PFSK-1 (cell line): Measurements from ENCODE around the gene SYNE2.

Source experiments
- FOXP2 ChIP-seq: optimal IDR thresholded peaks from 2 replicates; pipeline ENCODE3; 2011; ENCODE audit warnings: borderline replicate concordance, control low read depth, inconsistent platforms; ENCODE audit not compliant: insufficient read depth; ENCODE audit errors: extremely low read length, extremely low read depth
- POLR2AphosphoS5 ChIP-seq: IDR thresholded peaks from 2 replicates; pipeline ENCODE4 v1.6.1; 2012; ENCODE audit warnings: low read depth, mild to moderate bottlenecking, control low read depth, low read length, moderate library complexity
- SIN3A ChIP-seq: IDR thresholded peaks from 2 replicates; pipeline ENCODE4 v1.6.1; 2012; ENCODE audit warnings: mild to moderate bottlenecking, low read length, moderate library complexity, borderline replicate concordance; ENCODE audit not compliant: insufficient read depth
- TAF1 ChIP-seq: IDR thresholded peaks from 2 replicates; pipeline ENCODE4 v1.6.1; 2012; ENCODE audit warnings: low read length, control low read depth, borderline replicate concordance; ENCODE audit not compliant: insufficient read depth
- TF ChIP-seq, protein P1 (sequence below), 2 experiments: IDR thresholded peaks; 2 replicates each; pipeline versions ENCODE4 v1.6.1 to v1.8.0; 2011 to 2012; ENCODE audit warnings: low read depth in 2 of 2, low read length in 2 of 2, control low read depth in 1 of 2, inconsistent platforms in 1 of 2, mild to moderate bottlenecking in 1 of 2, moderate library complexity in 1 of 2; ENCODE audit not compliant: insufficient read depth in 1 of 2

Gene SYNE2

DNA sequence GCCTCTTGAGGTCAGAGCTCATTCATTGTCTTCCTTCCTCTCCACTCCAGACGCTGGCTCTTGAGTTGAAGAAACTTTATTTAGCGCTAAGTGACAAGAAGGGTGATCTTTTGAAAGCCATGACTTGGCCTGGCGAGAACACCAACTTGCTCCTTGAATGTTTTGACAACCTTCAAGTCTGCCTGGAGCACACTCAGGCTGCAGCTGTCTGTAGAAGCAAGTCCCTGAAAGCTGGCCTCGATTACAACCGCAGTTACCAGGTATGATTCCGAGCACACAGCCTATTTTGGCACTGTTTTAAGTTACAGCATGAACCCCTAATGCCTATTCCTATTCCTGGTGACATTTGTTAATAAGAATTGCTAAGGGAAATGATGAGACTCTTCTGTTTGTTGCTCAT is 273.7 kb downstream of the SYNE2 start:
- no peak for TF ChIP-seq SIN3A
- no peak for TF ChIP-seq FOXP2
- no peak for TF ChIP-seq POLR2AphosphoS5
- TF ChIP-seq, protein P1, sequence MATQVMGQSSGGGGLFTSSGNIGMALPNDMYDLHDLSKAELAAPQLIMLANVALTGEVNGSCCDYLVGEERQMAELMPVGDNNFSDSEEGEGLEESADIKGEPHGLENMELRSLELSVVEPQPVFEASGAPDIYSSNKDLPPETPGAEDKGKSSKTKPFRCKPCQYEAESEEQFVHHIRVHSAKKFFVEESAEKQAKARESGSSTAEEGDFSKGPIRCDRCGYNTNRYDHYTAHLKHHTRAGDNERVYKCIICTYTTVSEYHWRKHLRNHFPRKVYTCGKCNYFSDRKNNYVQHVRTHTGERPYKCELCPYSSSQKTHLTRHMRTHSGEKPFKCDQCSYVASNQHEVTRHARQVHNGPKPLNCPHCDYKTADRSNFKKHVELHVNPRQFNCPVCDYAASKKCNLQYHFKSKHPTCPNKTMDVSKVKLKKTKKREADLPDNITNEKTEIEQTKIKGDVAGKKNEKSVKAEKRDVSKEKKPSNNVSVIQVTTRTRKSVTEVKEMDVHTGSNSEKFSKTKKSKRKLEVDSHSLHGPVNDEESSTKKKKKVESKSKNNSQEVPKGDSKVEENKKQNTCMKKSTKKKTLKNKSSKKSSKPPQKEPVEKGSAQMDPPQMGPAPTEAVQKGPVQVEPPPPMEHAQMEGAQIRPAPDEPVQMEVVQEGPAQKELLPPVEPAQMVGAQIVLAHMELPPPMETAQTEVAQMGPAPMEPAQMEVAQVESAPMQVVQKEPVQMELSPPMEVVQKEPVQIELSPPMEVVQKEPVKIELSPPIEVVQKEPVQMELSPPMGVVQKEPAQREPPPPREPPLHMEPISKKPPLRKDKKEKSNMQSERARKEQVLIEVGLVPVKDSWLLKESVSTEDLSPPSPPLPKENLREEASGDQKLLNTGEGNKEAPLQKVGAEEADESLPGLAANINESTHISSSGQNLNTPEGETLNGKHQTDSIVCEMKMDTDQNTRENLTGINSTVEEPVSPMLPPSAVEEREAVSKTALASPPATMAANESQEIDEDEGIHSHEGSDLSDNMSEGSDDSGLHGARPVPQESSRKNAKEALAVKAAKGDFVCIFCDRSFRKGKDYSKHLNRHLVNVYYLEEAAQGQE (IDR thresholded peaks at IDR 0.05; ENCODE audit: insufficient read depth in 1 of 2, low read depth in 2 of 2, low read length in 2 of 2), result no peak
- TF ChIP-seq TAF1, result no peak

DNA sequence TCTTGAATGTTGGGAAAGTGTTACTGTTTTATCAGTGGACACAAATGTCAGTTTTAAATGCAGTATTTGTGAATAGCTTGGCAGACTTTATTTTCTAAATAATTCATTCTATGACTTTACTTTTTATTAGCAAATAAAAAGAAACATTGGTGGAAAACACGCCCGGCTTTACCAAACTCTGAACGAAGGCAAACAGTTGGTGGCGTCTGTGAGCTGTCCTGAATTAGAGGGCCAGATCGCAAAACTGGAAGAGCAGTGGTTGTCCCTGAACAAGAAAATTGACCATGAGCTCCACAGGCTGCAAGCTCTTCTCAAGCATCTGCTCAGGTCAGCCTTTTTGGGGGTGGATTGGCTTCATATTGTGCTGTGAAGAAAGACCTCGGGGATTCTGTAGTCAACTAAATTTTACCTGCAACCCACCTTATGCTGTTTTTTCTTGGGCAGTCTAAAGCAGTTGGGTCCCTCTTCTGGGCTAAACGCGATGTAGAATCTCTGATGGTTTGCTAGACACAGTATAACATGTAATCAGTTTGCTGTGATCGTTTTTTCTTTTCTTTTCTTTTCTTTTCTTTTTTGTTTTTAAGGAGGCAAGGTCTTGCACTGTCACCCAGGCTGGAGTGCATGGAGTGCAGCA is 285.0 kb downstream of the SYNE2 start:
- TF ChIP-seq SIN3A (no peak), FOXP2 (no peak), POLR2AphosphoS5 (no peak), TAF1 (no peak)
- TF ChIP-seq, protein P1 (IDR thresholded peaks at IDR 0.05; ENCODE audit: insufficient read depth in 1 of 2, low read depth in 2 of 2, low read length in 2 of 2), result no peak

DNA sequence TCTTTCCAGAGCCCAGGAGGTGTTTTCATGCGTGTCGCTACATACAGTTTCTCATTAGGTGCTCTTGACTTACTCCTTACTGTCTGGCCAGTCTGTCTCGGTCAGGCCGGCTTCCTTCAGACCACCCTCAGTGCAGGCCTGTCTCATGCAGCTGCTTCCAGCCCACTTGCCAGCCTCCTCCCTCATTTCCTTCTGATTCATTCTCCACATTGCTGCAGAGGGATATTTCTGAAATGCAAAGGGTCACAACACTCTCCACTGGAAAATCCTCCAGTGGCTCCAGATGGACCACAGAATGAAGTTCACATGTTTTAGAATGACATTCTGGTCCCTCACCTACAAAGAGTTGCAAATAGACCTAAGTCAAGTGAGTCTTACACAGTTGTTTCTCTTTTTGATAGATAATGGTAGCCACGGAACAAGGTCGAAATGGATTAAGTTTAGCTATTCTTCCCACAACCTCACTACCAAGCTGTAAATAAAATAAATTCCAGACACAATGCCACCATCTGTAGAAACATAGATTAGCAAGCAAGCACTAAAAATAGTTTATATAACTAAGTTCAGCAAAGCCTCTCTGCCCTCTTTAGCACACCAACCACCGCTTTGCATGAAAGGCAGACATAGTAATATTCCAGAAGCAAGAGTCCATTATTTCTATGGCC is 294.5 kb downstream of the SYNE2 start:
- TF ChIP-seq, protein P1 (IDR thresholded peaks at IDR 0.05; ENCODE audit: insufficient read depth in 1 of 2, low read depth in 2 of 2, low read length in 2 of 2), result no peak
- TF ChIP-seq FOXP2, result no peak

DNA sequence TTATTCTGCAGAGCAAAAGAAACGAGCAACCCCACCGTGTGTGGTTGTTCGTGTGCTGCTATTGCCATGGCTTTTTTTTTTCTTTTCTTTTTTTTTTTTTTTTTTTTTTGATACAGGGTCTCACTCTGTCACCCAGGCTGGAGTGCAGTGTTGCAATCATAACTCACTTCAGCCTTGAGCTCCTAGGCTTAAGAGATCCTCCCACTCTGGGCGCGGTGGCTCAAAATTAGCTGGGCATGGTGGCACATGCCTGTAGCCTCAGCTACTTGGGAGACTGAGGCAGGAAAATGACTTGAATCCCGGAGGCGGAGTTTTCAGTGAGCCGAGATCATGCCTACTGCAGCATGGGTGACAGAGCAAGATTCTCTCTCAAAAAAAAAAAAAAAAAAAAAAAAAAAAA is 297.1 kb downstream of the SYNE2 start:
- TF ChIP-seq POLR2AphosphoS5, result no peak
- TF ChIP-seq SIN3A, result no peak
- TF ChIP-seq FOXP2, result no peak
- TF ChIP-seq TAF1, result no peak
- TF ChIP-seq, protein P1 (IDR thresholded peaks at IDR 0.05; ENCODE audit: insufficient read depth in 1 of 2, low read depth in 2 of 2, low read length in 2 of 2), result no peak

DNA sequence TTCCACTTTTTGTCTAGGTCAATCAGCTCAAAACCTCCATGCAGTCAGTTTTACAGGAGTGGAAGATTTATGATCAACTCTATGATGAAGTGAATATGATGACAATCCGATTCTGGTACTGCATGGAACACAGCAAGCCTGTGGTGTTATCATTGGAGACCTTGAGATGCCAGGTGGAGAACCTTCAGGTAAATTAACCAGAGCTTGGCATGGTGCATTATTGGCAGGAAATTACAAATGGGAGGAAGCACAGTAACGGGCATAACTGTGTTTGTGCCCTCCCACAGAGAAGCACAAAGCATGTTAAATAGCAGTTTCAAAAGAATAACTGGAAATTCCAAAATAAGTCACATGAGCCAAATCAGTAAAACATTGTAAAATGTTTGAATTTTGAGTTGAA is 305.8 kb downstream of the SYNE2 start:
- TF ChIP-seq FOXP2, result no peak
- no peak for TF ChIP-seq POLR2AphosphoS5
- no peak for TF ChIP-seq SIN3A
- TF ChIP-seq TAF1, result no peak
- TF ChIP-seq, protein P1 (IDR thresholded peaks at IDR 0.05; ENCODE audit: insufficient read depth in 1 of 2, low read depth in 2 of 2, low read length in 2 of 2), result no peak
